GM10847 (cell line): Measurements from ENCODE around the gene MAGEB6.

Experiments used
- POLR2A ChIP-seq: IDR thresholded peaks from 2 replicates; pipeline ENCODE4 v1.6.1; 2011; ENCODE audit not compliant: insufficient read length; ENCODE audit errors: extremely low read depth

Gene MAGEB6

GRCh38 chrX:26192204-26192603 is at the start of gene MAGEB6:
Gene MAGEB6, plus strand, starts transcription at chrX:26192440. Its CDS starts 1,407 bp downstream, at chrX:26193847.
- no peak for TF ChIP-seq POLR2A

GRCh38 chrX:26146024-26146423 is 46.2 kb upstream of the MAGEB6 start:
- TF ChIP-seq POLR2A: no peak

- TF ChIP-seq POLR2A: no peak
Observed at GRCh38 chrX:26160301-26160700, 31.9 kb upstream of the MAGEB6 start, which contains the start of gene MAGEB6B. Gene MAGEB6B, plus strand, starts transcription at chrX:26160601. Its CDS starts 0 bp downstream, at chrX:26160601.

GRCh38 chrX:26203561-26203960 is 11.3 kb downstream of the MAGEB6 start:
- no peak for TF ChIP-seq POLR2A

- TF ChIP-seq POLR2A: no peak
Observed at GRCh38 chrX:26208012-26208411, 15.8 kb downstream of the MAGEB6 start.

GRCh38 chrX:26215869-26216268 is 23.6 kb downstream of the MAGEB6 start, which contains the start of gene MAGEB5:
Gene MAGEB5, plus strand, starts transcription at chrX:26216169. Its CDS starts 1,133 bp downstream, at chrX:26217302.
- no peak for TF ChIP-seq POLR2A

GRCh38 chrX:26219351-26219750 is 27.1 kb downstream of the MAGEB6 start:
- no peak for TF ChIP-seq POLR2A

GRCh38 chrX:26234177-26234576 is 41.9 kb downstream of the MAGEB6 start:
- no peak for TF ChIP-seq POLR2A
